Measurements from ENCODE around the gene MINDY2. TPM values are rescaled to one million over a fixed set of nuclear protein-coding genes. Genes with fewer than 3 reads are reported as not detected.
"Not testable (repeated sequence)": the region's sequence is repeated elsewhere in the genome, so short reads cannot be mapped to it uniquely, and the experiment has no call there.

Gene MINDY2
- total RNA-seq, 1 experiment from 2014 or later = 18.4 TPM

GRCh38 chr15:58854593-58854992 lies 83.5 kb downstream of the MINDY2 start:
- BruUV-seq (replicated peaks) = no TSS peak
- Histone ChIP-seq H3K36me3 (ENCODE audit: low read depth) (0 out of 2 replicates have a peak, but pooled peaks cover 5% of the 10 kb centered on the region), H3K9me3 (ENCODE audit: insufficient read depth, low read depth) (no peaks in the 10 kb centered on the region), H3K27ac (no peak overlapping the region), H3K9me2 (ENCODE audit: insufficient read depth) (no peaks in the 10 kb centered on the region), H3K4me2 (no peak overlapping the region), H2AFZ (no peak overlapping the region), H3K27me3 (ENCODE audit: insufficient read depth, low read depth) (no peaks in the 10 kb centered on the region), H3K4me1 (replicated peaks; ENCODE audit: insufficient read depth) (no peaks in the 10 kb centered on the region), H3F3A (ENCODE audit: insufficient read depth, low read depth) (no peaks in the 10 kb centered on the region), H4K20me1 (ENCODE audit: insufficient read depth) (no peaks in the 10 kb centered on the region), H3K79me2 (ENCODE audit: low read depth) (no peaks in the 10 kb centered on the region), H3K4me3 (no peak overlapping the region)
- CTCF ChIA-PET = no interaction called here
- TF ChIP-seq EZH2 (IDR thresholded peaks at IDR 0.05; ENCODE audit: low read depth) (no peak), CTCF (conservative IDR thresholded peaks at IDR 0.05) (no peak)
- intact Hi-C loops (cut with micrococcal nuclease; ENCODE audit: unreplicated experiment) = no loop called here
- POLR2A ChIA-PET (ENCODE audit: unreplicated experiment) = no interaction called here
- DNase-seq = no peak

DNA sequence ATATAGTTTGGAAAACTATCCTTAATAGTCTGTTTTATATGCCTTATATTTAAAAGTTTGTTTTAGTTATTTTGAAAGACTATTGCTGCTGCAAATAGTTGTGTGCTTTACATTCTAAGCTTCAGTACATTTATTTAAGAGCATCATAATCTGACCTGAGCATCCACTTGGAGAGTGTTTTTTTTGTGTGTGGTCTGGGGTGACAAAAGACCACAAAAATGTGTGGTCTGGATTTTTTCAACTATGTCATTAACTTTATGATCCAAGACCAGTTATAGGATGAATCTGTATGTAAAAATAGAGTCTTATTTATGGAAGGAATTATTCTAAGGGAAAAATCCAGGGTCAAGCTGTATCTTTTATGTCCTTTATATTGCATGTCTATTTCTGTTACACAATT lies 85.0 kb downstream of the MINDY2 start:
- ChIA-PET POLR2A (ENCODE audit: unreplicated experiment) (no interaction called here), CTCF (no interaction called here)
- TF ChIP-seq CTCF (conservative IDR thresholded peaks at IDR 0.05) (no peak), EZH2 (IDR thresholded peaks at IDR 0.05; ENCODE audit: low read depth) (no peak)
- H2AFZ ChIP-seq = no peak overlapping the region
- H3K27ac ChIP-seq = no peak overlapping the region
- H3K79me2 ChIP-seq (ENCODE audit: low read depth) = no peaks in the 10 kb centered on the region
- 0 out of 2 replicates have a peak, but pooled peaks cover 5% of the 10 kb centered on the region for H3K36me3 ChIP-seq (ENCODE audit: low read depth)
- DNase-seq = no peak
- no TSS peak for BruUV-seq (replicated peaks)
- H3F3A ChIP-seq (ENCODE audit: insufficient read depth, low read depth) = 0 out of 2 replicates have a peak, but pooled peaks cover 4% of the 10 kb centered on the region
- intact Hi-C loops (cut with micrococcal nuclease; ENCODE audit: unreplicated experiment) = no loop called here
- H3K9me3 ChIP-seq (ENCODE audit: insufficient read depth, low read depth) = no peaks in the 10 kb centered on the region
- no peaks in the 10 kb centered on the region for H3K27me3 ChIP-seq (ENCODE audit: insufficient read depth, low read depth)
- H4K20me1 ChIP-seq (ENCODE audit: insufficient read depth) = no peaks in the 10 kb centered on the region
- H3K9me2 ChIP-seq (ENCODE audit: insufficient read depth) = no peaks in the 10 kb centered on the region
- no peak overlapping the region for H3K4me3 ChIP-seq
- H3K4me1 ChIP-seq (replicated peaks; ENCODE audit: insufficient read depth) = no peaks in the 10 kb centered on the region
- no peak overlapping the region for H3K4me2 ChIP-seq

- POLR2A ChIA-PET (ENCODE audit: unreplicated experiment); H3K9me2 ChIP-seq (ENCODE audit: insufficient read depth); H4K20me1 ChIP-seq (ENCODE audit: insufficient read depth); CTCF ChIA-PET; H3K27ac ChIP-seq; H3K36me3 ChIP-seq (ENCODE audit: low read depth); DNase-seq; H3K4me3 ChIP-seq; H3K9me3 ChIP-seq (ENCODE audit: insufficient read depth, low read depth); H3K27me3 ChIP-seq (ENCODE audit: insufficient read depth, low read depth); intact Hi-C loops (cut with micrococcal nuclease; ENCODE audit: unreplicated experiment); H2AFZ ChIP-seq; H3F3A ChIP-seq (ENCODE audit: insufficient read depth, low read depth); H3K79me2 ChIP-seq (ENCODE audit: low read depth); H3K4me2 ChIP-seq; H3K4me1 ChIP-seq (replicated peaks; ENCODE audit: insufficient read depth); BruUV-seq (replicated peaks): not testable (repeated sequence)
Measured at GRCh38 chr15:58856621-58857020, 85.5 kb downstream of the MINDY2 start.

- no peak for DNase-seq
- Histone ChIP-seq H3K79me2 (ENCODE audit: low read depth) (peaks cover 6% of the 10 kb centered on the region; the same call in 1 of the 2 replicates), H3K4me3 (no peak overlapping the region), H3K36me3 (ENCODE audit: low read depth) (no peaks in the 10 kb centered on the region), H2AFZ (no peak overlapping the region), H3F3A (ENCODE audit: insufficient read depth, low read depth) (peaks cover 17% of the 10 kb centered on the region; the same call in 1 of the 2 replicates), H4K20me1 (ENCODE audit: insufficient read depth) (no peaks in the 10 kb centered on the region), H3K9me2 (ENCODE audit: insufficient read depth) (no peaks in the 10 kb centered on the region), H3K27ac (no peak overlapping the region), H3K27me3 (ENCODE audit: insufficient read depth, low read depth) (no peaks in the 10 kb centered on the region), H3K4me2 (no peak overlapping the region), H3K9me3 (ENCODE audit: insufficient read depth, low read depth) (no peaks in the 10 kb centered on the region), H3K4me1 (replicated peaks; ENCODE audit: insufficient read depth) (no peaks in the 10 kb centered on the region)
- ChIA-PET CTCF (no interaction called here), POLR2A (ENCODE audit: unreplicated experiment) (interaction anchor here (0.6 kb wide), 1 partner anchor 393 kb away, joined by 8 read pairs; no protein-coding TSS in a partner anchor)
- intact Hi-C loops (cut with micrococcal nuclease; ENCODE audit: unreplicated experiment) = no loop called here
- TF ChIP-seq EZH2 (IDR thresholded peaks at IDR 0.05; ENCODE audit: low read depth) = no peak
- no peak for TF ChIP-seq CTCF (conservative IDR thresholded peaks at IDR 0.05)
- BruUV-seq (replicated peaks) = no TSS peak
Measured at GRCh38 chr15:58862326-58862725, 91.2 kb downstream of the MINDY2 start.
